Activated naive CD8-positive, alpha-beta T cell treated with anti-CD3 and anti-CD28 coated beads for 36 hours (primary cell): ENCODE results near the gene SHF. TPM values are rescaled to one million over a fixed set of nuclear protein-coding genes. Genes with fewer than 3 reads are reported as not detected.
"Not testable (repeated sequence)": the region's sequence is repeated elsewhere in the genome, so short reads cannot be mapped to it uniquely, and the experiment has no call there.

ENCODE experiments used
- DNase-seq: peaks from one replicate; pipeline ENCODE4 v3.0.0; 2021
- H3K27ac Mint-ChIP-seq: one replicate; pipeline ENCODE4 v1.8.0; 2022; ENCODE audit warnings: mild to moderate bottlenecking, moderate library complexity, mixed read lengths
- H3K27me3 Mint-ChIP-seq: one replicate; pipeline ENCODE4 v1.8.0; 2022; ENCODE audit warnings: mild to moderate bottlenecking, mixed read lengths
- H3K36me3 Mint-ChIP-seq: one replicate; pipeline ENCODE4 v1.8.0; 2021; ENCODE audit warnings: mild to moderate bottlenecking, mixed read lengths
- H3K4me1 Mint-ChIP-seq: one replicate; pipeline ENCODE4 v1.8.0; 2021; ENCODE audit warnings: mixed read lengths
- H3K4me3 Mint-ChIP-seq: one replicate; pipeline ENCODE4 v1.8.0; 2022; ENCODE audit warnings: mild to moderate bottlenecking, moderate library complexity, mixed read lengths
- H3K9me3 Mint-ChIP-seq: one replicate; pipeline ENCODE4 v1.8.0; 2022; ENCODE audit warnings: mixed read lengths
- total RNA-seq, 2 experiments: library from RNA; stranded (reverse); gene quantifications; one replicate each; pipeline ENCODE4 v1.2.3, GENCODE V29; 2021

The SHF gene, protein sequence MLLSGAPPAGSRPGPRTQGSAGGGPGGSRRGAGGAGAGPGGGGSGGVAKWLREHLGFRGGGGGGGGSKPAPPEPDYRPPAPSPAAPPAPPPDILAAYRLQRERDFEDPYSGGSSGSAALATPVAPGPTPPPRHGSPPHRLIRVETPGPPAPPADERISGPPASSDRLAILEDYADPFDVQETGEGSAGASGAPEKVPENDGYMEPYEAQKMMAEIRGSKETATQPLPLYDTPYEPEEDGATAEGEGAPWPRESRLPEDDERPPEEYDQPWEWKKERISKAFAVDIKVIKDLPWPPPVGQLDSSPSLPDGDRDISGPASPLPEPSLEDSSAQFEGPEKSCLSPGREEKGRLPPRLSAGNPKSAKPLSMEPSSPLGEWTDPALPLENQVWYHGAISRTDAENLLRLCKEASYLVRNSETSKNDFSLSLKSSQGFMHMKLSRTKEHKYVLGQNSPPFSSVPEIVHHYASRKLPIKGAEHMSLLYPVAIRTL
- 10 to 100 TPM; 19.5 to 20.4 TPM for total RNA-seq

DNA sequence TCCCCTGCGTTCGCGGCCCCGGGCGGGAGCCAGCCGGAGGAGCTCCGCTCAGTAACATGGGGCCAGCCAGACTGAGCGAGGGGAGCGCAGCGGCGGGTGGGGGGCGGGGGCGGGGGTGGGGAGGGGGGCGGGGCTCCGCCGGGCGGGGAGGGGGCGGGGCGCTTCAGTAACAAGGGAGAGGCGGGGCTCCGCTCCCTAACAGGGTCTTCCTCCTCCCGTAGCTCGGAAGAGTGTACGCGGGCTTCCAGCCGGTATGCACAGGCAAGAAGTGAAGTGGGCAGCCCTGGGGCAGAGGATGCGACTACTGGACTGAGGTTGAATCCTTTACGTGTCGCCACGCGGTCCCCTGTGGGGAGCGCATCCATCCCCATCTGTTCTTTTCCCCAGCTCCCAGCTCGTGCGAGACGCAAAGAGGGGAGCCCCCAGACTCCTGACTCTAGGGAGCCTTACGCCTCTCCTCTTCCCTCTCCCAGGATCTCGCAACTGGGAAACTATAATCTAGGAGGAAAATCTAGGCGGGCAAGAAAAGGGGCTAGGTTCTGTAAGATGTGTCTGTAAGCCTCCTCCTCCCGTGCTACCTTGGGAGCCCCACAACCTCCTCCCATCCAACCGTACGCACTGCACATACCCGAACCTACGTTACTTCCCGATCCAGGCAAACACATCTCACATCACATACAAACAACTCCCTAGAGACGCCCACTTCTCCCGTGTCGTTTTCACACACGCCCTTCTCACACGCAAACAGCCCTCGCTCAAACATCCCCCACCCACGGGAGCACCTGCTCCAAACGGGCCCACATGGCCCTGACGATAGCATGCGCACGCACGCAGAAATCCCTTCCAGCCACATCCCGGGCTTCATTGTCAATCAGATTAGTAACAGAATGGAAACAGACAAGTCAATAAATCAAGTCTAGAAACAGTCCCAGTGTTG is at the start of gene SHF:
Gene SHF, minus strand, starts transcription at position 73 of the 937 bp plus-strand sequence. Its CDS starts 15 bp downstream, at position 58.
- Mint-ChIP-seq H3K36me3 (peaks cover 6% of the 10 kb centered on the region), H3K9me3 (no peaks in the 10 kb centered on the region), H3K4me3 (peak within 1 kb of the TSS; percentile 89), H3K27ac (peak within 1 kb of the TSS; percentile 96), H3K27me3 (no peaks in the 10 kb centered on the region), H3K4me1 (peaks cover 31% of the 10 kb centered on the region)
- peak; percentile 83 for DNase-seq

DNA sequence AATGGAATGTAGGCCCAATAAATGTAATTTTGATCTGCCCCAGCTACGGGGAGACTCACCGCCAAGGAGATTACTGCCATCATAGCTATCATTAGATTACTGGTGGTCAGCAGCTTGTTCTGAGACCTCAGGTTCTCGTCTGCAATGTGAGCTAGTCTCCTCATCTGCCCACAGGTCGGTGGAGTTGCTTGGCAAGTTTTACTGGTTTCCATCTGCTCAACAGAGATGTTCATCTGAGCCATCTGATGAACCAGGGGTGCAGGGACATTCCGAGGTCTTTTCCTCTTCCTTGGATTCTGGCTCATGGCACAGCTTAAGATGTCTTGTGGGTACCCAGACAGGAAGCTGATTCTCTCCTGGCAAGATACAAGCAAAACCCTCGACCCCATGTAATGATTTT is 49.0 kb upstream of the SHF start:
- DNase-seq, H3K4me3 Mint-ChIP-seq, H3K27ac Mint-ChIP-seq, H3K27me3 Mint-ChIP-seq, H3K4me1 Mint-ChIP-seq: not testable (repeated sequence)
- Mint-ChIP-seq H3K9me3 (peaks cover 44% of the 10 kb centered on the region), H3K36me3 (peaks cover 19% of the 10 kb centered on the region)

DNA sequence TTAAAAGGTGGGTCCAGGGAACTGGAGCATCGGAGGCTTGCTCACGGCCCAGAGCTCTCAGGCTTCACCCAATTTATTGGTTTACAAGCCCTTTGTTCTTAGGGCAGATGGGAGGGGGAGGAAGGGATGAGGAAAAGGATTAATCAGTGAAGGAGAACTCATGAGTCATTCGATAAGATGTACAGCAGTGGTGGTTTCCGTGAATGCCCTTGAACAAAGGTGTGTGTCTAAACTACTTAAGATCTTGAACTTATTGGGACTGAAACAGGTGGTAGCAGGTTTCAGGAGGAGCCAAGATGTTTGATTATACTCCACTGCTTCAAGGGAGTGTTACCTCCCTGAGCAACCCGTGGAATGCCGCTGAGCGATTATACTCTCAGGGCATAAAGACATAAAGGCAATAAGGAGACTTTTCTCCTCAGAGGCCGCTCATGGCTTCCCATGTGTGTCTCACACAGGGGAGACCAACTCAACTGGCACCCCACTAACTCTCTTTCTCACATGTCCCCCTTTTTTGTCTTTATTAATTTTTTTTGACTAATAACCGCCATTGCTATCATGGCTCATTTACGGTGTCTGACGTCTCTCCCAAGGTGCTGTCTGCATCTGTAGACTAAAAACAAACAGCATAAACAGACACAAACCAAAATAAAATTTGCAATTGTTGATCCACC is 46.9 kb upstream of the SHF start:
- Mint-ChIP-seq H3K27me3 (peaks cover 3% of the 10 kb centered on the region), H3K36me3 (peaks cover 13% of the 10 kb centered on the region), H3K4me3 (no peak overlapping the region), H3K27ac (no peak overlapping the region), H3K9me3 (peaks cover 31% of the 10 kb centered on the region), H3K4me1 (no peaks in the 10 kb centered on the region)
- no peak for DNase-seq

DNA sequence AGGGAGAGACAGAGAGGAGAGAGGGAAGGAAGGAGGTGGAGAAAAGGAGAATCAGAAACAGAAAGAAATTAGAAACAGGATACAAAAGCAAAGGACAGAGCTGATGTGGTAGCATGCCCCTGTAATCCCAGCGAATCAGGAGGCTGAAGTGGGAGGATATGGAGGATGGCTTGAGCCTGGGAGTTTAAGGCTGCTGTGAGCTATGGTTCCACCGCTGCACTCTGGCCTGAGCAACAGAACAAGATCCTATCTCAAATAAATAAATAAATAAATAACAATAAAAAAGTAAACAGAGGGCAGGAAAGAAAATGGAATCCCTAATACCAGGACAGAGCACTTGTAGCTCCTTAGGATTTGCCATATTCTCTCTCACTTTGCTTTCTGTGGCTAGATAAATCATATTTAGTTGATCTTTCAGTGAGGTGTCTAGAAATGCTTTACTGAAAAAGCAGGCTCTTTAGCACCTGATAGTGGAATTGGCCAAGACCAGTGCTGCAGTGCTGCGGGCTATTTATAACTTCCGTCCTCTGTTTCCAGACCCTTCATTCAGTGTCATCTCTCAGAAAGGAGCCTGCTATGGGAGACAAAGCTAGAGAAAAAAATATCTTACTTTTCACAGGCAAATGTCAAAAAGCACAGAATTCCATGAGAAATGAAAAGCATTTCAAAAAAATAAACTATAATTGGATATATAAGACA is 44.2 kb upstream of the SHF start:
- H3K4me3 Mint-ChIP-seq = no peak overlapping the region
- no peak overlapping the region for H3K27ac Mint-ChIP-seq
- no peak for DNase-seq
- peaks cover 20% of the 10 kb centered on the region for H3K9me3 Mint-ChIP-seq
- H3K36me3 Mint-ChIP-seq = peaks cover 8% of the 10 kb centered on the region
- H3K4me1 Mint-ChIP-seq = no peaks in the 10 kb centered on the region
- H3K27me3 Mint-ChIP-seq = peaks cover 3% of the 10 kb centered on the region

DNA sequence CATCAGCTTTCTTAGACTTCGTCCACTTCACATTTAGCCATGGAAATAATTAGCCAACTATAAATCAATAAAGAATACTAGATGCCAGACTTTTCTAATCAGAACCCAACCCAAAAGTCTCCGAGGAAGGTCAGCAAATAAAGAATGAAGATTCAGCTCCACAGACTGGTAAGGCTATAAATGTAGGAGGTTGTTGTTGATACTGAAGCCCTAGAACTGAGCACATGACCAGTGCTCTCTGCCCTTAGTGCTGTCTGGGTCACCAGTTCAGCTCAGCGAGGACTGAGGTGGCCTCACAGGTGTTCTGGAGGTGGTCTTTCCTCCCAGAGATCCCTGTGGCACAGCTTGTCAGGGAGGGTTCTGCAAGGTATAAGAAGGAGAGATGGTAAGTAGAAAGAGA is 43.4 kb upstream of the SHF start:
- Mint-ChIP-seq H3K4me1 (no peaks in the 10 kb centered on the region), H3K27me3 (peaks cover 3% of the 10 kb centered on the region), H3K36me3 (peaks cover 5% of the 10 kb centered on the region), H3K9me3 (peaks cover 14% of the 10 kb centered on the region), H3K27ac (no peak overlapping the region), H3K4me3 (no peak overlapping the region)
- no peak for DNase-seq

DNA sequence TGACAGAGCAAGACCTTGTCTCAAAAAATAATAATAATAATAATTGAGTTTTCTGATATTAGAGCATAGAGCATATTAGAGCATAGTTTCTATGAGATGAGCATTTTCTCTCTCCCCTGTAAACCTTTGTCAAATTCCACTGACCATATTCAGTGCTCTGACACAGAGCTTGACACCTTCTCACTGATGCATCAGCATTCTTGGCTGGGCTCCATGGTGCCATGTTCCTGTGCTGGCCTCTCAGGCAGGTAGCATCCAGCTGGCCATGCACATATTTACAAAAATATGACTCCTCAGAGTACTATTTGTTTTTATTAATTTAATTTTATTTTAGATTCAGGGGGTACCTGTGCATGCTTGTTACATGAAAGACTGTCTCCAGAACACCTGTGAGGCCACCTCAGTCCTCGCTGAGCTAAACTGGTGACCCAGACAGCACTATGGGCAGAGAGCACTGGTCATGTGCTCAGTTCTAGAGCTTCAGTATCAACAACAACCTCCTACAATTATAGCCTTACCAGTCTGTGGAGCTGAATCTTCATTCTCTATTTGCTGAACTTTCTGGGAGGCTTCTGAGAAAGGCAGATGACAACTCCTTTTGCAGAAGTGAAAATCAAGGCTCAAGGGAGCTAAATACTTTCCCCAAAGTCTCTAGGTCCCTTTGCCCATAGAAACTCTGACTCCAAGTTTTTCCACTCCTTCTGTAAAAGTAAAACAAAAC is 42.6 kb upstream of the SHF start:
- Mint-ChIP-seq H3K36me3 (peaks cover 5% of the 10 kb centered on the region), H3K9me3 (peaks cover 13% of the 10 kb centered on the region), H3K4me3 (no peak overlapping the region), H3K27me3 (peaks cover 3% of the 10 kb centered on the region), H3K27ac (no peak overlapping the region), H3K4me1 (no peaks in the 10 kb centered on the region)
- DNase-seq = no peak

DNA sequence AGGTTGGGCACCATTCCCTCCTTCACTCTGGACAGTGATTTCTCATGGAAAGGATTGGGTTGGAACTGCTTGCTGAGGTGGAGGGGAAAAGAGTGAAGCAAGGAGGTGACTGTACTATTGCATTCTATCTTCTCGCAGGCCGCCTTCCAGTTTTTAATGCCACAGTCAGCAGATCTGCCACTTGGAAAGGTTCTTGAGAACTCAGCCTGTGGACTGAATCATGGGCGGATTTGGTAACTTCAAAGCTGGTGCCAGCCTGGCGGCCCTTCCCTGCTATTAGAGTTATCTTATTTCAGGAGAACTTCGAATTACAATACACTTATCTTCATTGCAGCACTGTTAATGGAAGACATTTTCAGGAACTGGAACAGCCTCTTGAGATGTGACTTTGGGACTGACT is 41.2 kb upstream of the SHF start:
- no peak overlapping the region for H3K4me3 Mint-ChIP-seq
- H3K9me3 Mint-ChIP-seq = peaks cover 8% of the 10 kb centered on the region
- no peak overlapping the region for H3K27ac Mint-ChIP-seq
- no peaks in the 10 kb centered on the region for H3K4me1 Mint-ChIP-seq
- peaks cover 3% of the 10 kb centered on the region for H3K27me3 Mint-ChIP-seq
- H3K36me3 Mint-ChIP-seq = peaks cover 5% of the 10 kb centered on the region
- DNase-seq = no peak

DNA sequence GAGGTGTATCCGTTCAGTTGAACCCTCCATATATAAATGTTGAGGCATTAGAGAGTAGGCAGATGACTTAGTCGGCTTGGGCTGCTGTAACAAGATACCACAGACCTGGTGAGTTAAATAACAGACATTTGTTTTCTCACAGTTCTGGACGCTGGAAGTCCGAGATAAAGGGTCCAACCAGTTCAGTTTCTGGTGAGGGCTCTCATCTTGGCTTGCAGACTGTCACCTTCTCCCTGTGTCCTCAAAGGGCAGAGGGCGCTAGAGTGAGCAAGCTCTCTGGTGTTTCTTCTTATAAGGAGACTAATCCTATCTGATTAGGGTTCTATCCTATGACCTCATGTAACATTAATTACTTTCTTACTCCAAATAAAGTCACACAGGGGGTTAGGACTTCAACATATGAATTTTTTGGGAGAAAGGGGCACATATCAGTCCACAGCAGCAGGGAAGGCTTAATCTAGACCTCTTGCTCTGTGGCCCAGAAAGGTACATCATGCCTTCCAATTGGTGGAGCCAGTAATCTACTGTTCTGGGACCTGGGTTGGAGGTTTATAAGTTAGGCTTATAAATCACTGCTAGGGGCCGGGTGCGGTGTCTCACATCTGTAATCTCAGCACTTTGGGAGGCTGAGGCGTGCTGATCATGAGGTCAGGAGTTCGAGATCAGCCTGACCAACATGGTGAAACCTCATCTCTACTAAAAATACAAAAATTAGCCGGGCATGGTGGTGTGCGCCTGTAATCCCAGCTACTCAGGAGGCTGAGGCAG is 37.9 kb upstream of the SHF start:
- Mint-ChIP-seq H3K27ac (no peak overlapping the region), H3K9me3 (no peaks in the 10 kb centered on the region), H3K36me3 (no peaks in the 10 kb centered on the region), H3K4me1 (no peaks in the 10 kb centered on the region), H3K4me3 (no peak overlapping the region), H3K27me3 (peaks cover 15% of the 10 kb centered on the region)
- no peak for DNase-seq

DNA sequence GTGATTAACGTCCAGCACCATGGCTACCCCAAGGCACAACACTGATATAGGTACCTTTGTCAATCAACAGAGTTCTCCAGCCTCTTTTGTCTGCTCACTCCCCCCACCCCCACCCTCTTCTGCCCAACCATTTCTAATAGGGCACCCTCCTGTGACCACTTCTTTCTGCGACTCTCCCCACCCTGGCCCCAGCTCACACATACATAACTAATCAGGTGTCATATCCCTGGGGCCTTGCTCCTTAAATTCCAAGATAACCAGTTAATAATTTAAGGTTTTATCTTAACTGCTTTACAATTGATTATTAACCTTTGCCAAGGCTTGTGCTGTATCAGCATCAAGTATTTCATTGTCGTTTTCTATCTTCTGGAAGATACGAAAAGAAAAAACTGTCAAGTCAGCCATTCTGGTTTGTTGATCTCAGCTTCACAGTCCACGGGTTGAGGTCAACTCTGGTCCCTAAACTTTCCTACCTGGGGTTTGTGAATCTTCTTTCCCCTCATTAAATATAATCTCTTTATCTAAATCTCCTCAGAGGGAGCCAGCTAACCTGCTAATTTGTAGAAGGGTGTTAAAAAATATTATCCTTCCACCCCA is 37.0 kb upstream of the SHF start:
- Mint-ChIP-seq H3K9me3 (no peaks in the 10 kb centered on the region), H3K27me3 (peaks cover 15% of the 10 kb centered on the region), H3K4me3 (no peak overlapping the region), H3K4me1 (no peaks in the 10 kb centered on the region), H3K27ac (no peak overlapping the region), H3K36me3 (no peaks in the 10 kb centered on the region)
- DNase-seq = no peak

DNA sequence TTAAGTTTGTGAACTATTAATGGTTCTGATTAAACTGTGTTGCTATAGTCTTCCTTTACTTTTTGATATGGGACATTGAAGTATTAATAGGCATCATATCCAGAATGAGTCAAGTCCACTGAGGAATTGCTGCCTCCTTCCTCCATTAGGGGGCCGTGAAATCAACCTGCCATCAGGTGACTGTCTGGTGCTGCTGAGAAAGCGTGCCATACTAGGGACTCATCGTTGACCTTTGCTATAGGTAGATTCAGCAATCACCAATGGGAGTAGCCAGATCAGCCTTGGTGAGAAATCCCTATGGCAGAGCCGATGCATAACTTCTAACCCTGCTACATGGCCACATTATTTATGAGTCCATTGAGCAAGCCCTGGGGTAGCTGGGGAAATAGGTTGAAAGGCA is 34.2 kb upstream of the SHF start:
- Mint-ChIP-seq H3K9me3 (no peaks in the 10 kb centered on the region), H3K4me1 (no peaks in the 10 kb centered on the region), H3K27me3 (peaks cover 15% of the 10 kb centered on the region), H3K27ac (no peak overlapping the region), H3K36me3 (no peaks in the 10 kb centered on the region), H3K4me3 (no peak overlapping the region)
- DNase-seq = no peak

DNA sequence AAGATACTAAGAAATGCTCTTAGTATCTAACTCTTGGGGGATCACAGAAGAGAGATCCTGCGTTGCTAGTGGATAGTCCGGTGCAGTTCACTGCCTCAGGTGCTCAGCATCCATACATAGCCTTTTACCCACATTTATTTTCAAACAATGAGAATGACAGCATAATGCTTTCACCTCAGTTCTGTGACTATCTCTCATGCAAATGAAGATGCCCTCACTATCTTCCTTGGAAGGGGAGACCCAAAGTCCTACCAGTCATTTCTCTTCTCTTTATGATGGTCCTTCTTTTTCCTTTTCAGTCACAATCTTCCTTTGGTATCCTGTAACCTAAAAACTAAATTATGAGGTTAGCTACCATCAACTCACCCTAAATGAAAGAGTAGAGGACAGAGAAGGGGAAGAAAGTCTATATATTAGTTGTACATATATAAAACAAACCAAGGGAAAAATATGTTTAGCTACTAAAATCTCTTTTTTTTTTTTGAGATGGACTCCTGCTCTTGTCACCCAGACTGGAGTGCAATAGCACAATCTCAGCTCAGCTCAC is 33.4 kb upstream of the SHF start:
- Mint-ChIP-seq H3K4me1 (no peaks in the 10 kb centered on the region), H3K9me3 (no peaks in the 10 kb centered on the region), H3K36me3 (no peaks in the 10 kb centered on the region), H3K4me3 (no peak overlapping the region), H3K27me3 (peaks cover 15% of the 10 kb centered on the region), H3K27ac (no peak overlapping the region)
- no peak for DNase-seq

DNA sequence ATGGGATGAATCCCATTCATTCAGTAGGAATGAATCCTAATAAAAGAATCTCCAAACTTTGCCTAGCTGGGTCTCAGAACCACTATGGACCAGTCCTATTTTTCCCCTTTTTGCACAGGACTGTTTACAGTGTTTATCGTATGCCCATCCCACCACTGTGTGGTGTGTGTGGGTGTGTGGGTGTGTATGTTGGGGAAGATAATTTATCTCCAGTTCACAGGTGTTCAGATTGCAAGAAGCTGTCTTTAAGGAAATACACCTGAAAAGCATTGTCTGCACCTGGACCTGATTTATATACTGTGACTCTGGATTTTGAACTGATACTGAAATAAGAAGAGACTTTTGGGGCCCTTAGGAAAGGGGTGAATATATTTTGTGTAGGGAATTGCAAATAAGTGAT is 24.7 kb upstream of the SHF start:
- no peak for DNase-seq
- no peaks in the 10 kb centered on the region for H3K36me3 Mint-ChIP-seq
- H3K4me3 Mint-ChIP-seq = no peak overlapping the region
- no peaks in the 10 kb centered on the region for H3K9me3 Mint-ChIP-seq
- H3K27ac Mint-ChIP-seq = no peak overlapping the region
- no peaks in the 10 kb centered on the region for H3K27me3 Mint-ChIP-seq
- H3K4me1 Mint-ChIP-seq = no peaks in the 10 kb centered on the region

DNA sequence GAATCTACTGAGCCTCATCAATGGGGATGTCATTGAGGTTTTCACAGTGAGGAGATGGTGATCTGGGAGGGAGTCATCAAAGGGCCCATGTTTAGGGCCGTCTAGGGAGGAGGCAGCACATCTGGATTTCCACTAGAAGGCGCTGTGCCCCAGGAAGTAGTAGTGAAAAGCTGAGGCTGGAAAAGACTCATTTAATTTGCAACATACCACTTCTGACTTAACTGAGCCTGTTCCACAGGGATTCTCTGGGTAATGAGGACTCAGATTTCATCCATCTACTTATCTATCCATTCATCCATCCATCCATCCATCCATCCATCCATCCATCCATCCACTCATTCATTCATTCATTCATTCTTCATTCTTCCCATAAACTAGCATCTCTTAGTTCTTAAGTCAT is 17.4 kb upstream of the SHF start:
- Mint-ChIP-seq H3K4me3 (no peak overlapping the region), H3K36me3 (no peaks in the 10 kb centered on the region), H3K27me3 (no peaks in the 10 kb centered on the region), H3K27ac (no peak overlapping the region), H3K4me1 (peaks cover 9% of the 10 kb centered on the region), H3K9me3 (no peaks in the 10 kb centered on the region)
- peak; percentile 65 for DNase-seq
